ENCODE measurements around the gene CMSS1.

CMSS1 gene

DNA sequence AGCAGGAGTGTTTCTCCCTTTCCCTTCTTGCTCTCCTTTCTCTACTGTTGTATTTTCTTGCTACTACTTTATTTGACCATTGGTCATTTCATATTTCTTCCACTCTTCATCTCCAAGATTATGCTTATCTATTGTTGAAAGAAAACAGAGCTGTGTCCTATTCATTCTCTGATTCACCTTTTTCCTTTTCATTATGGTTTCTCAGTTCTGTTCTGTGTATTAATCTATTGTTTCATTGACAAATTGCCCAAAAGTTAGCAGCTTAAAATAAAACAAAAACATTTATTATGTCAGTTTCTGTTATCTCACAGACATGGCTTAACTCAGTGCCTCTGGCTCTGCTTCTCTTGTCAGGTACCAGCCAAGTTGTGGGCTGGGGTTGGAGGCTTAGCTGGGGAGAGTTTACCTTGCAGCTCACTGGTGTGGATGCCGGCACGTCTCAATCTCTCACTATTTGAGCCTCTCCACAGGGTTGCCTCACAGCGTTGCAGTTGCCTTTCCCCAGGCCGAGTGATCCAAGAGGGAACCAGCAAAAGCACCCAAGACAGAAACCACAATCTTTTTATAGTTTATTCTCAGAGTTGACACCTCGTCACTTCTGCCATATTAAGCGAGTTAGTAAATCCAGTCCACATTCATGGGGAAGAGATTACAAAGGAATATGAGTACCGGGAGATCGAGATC, 333.5 kb downstream of the CMSS1 start:
- TF ChIP-seq, protein P1, sequence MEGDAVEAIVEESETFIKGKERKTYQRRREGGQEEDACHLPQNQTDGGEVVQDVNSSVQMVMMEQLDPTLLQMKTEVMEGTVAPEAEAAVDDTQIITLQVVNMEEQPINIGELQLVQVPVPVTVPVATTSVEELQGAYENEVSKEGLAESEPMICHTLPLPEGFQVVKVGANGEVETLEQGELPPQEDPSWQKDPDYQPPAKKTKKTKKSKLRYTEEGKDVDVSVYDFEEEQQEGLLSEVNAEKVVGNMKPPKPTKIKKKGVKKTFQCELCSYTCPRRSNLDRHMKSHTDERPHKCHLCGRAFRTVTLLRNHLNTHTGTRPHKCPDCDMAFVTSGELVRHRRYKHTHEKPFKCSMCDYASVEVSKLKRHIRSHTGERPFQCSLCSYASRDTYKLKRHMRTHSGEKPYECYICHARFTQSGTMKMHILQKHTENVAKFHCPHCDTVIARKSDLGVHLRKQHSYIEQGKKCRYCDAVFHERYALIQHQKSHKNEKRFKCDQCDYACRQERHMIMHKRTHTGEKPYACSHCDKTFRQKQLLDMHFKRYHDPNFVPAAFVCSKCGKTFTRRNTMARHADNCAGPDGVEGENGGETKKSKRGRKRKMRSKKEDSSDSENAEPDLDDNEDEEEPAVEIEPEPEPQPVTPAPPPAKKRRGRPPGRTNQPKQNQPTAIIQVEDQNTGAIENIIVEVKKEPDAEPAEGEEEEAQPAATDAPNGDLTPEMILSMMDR (IDR thresholded peaks at IDR 0.05): no peak

GRCh38 chr3:100154171-100154570, 336.5 kb downstream of the CMSS1 start:
- TF ChIP-seq, protein P1 (IDR thresholded peaks at IDR 0.05): no peak
- no peak overlapping the region for H3K4me3 ChIP-seq
- DNase-seq (ENCODE audit: low spot score): no peak
- H3K27ac ChIP-seq: no peak overlapping the region

More for the DNA sequence above, 333.5 kb downstream of the CMSS1 start:
- no peak for DNase-seq (ENCODE audit: low spot score)
- Histone ChIP-seq H3K4me3 (no peak overlapping the region), H3K27ac (peak overlapping the region; percentile 82 to 84)

GRCh38 chr3:100155128-100155527, 337.5 kb downstream of the CMSS1 start:
- Histone ChIP-seq H3K4me3 (no peak overlapping the region), H3K27ac (no peak overlapping the region)
- DNase-seq (ENCODE audit: low spot score): no peak
- TF ChIP-seq, protein P1 (IDR thresholded peaks at IDR 0.05): no peak

- TF ChIP-seq, protein P1 (IDR thresholded peaks at IDR 0.05): no peak
- Histone ChIP-seq H3K4me3 (no peak overlapping the region), H3K27ac (no peak overlapping the region)
- DNase-seq (ENCODE audit: low spot score): no peak
These were observed 337.9 kb downstream of the CMSS1 start for GRCh38 chr3:100155590-100155989.

- no peak for DNase-seq (ENCODE audit: low spot score)
- H3K4me3 ChIP-seq: no peak overlapping the region
- TF ChIP-seq, protein P1 (IDR thresholded peaks at IDR 0.05): no peak
- peak overlapping the region; percentile 6 to 32 for H3K27ac ChIP-seq
These were observed 340.0 kb downstream of the CMSS1 start for GRCh38 chr3:100157685-100158084.

DNA sequence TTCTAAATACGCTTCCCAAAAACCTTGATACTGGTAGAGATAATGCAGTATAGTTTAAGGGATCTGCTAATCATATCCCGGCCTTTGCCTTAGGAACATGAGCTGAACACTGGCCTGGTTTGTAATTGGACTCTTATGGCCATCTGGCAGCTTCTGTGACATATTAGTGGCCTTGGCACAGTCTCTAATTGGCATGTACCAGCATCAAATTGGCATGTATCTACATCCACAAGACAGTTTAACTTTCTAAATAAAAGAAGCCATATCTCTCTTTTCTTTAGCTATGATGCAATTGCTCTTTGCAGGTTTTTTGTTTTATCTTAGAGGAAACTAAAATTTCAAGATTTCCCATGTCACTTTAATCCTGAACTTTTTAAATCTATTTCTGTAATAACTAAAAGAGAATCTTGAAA, 341.3 kb downstream of the CMSS1 start:
- TF ChIP-seq, protein P1 (IDR thresholded peaks at IDR 0.05): no peak
- Histone ChIP-seq H3K4me3 (no peak overlapping the region), H3K27ac (peak overlapping the region; percentile 76 to 90)
- no peak for DNase-seq (ENCODE audit: low spot score)
